Skin of body (tissue), 2 donors: ENCODE results near the gene ADIPOQ. TPM values are rescaled to one million over a fixed set of nuclear protein-coding genes. Genes with fewer than 3 reads are reported as not detected.
"Not testable (repeated sequence)": the region's sequence is repeated elsewhere in the genome, so short reads cannot be mapped to it uniquely, and the experiment has no call there.

Source experiments
- DNase-seq: peaks from one replicate; lab custom pipeline; 2025; lab: John Stamatoyannopoulos, UW
- total RNA-seq: library from RNA; depleted of rRNA; stranded (reverse); fragments of >200 nt; gene quantifications from one replicate; pipeline ENCODE4 v1.2.3, GENCODE V29; 2014

The ADIPOQ gene
- total RNA-seq, 1 donor from 2014 or later: 86.7 TPM

DNA sequence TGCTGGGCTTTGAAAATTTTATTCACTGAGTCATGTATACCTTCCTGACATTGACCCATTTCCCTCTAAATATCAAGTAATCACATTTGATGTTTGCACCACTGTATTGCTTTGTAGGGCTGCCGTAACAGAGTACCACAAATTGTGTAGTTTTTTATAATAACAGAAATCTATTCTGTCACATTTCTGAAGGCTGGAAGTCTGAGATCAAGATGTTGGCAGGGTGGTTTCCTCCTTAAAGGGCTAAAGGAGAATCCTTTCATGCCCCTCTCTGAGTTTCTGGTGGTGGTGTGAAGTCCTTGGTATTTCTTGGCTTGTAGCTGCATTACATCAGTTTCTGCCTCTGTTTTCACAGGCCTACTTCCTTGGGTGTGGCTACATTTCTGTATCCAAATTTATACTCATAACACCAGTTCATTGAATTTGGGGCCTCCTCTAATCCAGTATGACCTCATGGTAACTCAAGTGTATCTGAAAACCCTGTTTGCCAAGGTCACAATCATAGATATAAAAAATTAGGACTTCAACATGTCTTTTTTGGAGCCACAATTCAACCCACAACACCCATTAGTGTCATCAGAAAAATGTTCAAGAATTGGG lies 58.7 kb downstream of the ADIPOQ start:
- DNase-seq: no peak

DNA sequence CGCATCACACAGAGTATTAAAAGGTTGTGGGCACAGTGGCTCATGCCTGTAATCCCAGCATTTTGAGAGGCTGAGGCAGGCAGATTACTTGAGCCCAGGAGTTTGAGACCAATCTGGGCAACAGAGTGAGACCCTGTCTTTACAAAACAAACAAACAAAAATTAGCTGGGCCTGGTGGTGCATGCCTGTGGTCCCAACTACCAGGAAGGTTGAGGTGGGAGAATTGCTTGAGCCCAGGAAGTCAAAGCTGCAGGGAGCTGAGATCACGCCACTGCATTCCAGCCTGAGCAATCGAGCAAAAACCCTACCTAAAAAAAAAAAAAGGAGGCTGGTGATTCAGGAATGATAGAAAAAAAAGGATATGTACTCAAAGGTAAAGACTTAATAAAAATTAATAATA lies 59.6 kb downstream of the ADIPOQ start:
- no peak for DNase-seq

DNA sequence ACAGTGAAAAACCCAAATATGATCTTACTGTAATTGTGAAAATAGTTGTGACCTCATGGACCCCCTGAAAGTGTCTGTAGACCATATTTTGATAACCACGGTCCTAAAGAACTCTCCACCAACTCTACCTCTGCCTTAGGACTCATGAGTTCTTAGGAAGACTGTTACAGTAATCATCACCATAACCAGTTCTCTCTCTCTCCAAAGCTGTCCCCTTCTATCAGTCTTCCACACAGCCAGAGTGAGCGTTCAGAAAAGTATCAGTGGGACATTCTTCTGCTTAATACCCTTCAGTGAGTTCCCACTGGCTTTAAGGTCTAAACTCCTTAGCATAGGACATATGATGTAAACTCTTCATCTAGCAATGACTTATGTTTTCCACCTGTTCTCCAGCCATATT lies 60.2 kb downstream of the ADIPOQ start:
- no peak for DNase-seq

DNA sequence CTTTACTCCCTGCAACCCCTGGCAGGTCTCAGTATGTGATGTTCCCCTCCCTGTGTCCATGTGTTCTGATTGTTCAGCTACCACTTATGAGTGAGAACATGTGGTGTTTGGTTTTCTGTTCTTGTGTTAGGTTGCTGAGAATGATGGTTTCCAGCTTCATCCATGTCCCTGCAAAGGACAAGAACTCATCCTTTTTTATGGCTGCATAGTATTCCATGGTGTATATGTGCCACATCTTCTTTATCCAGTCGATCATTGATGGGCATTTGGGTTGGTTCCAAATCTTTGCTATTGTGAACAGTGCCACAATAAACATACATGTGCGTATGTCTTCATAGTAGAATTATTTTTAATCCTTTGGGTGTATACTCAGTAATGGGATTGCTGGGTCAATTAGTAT lies 61.2 kb downstream of the ADIPOQ start:
- not testable (repeated sequence) for DNase-seq

DNA sequence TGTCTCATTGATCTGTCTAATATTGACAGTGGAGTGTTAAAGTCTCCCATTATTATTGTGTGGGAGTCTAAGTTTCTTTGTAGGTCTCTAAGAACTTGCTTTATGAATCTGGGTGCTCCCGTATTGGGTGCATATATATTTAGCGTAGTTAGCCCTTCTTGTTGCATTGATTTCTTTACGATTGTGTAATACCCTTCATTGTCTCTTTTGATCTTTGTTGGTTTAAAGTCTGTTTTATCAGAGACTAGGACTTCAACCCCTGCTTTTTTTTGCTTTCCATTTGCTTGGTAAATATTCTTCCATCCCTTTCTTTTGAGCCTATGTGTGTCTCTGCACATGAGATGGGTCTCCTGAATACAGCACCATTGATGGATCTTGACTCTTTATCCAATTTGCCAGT lies 64.6 kb downstream of the ADIPOQ start:
- DNase-seq: not testable (repeated sequence)

Other genes with a start within 250 kb of the ADIPOQ start
- gene AHSG, start 229.7 kb upstream of the ADIPOQ start, total RNA-seq: not detected
- gene FETUB, start 202.3 kb upstream of the ADIPOQ start, total RNA-seq: 0.49 TPM
- gene HRG, start 176.7 kb upstream of the ADIPOQ start, total RNA-seq: not detected
- not detected for gene KNG1, start 125.4 kb upstream of the ADIPOQ start, total RNA-seq
- 496 TPM for gene EIF4A2, start 59.1 kb upstream of the ADIPOQ start, total RNA-seq
- gene RFC4, start 36.2 kb upstream of the ADIPOQ start, total RNA-seq: 18.7 TPM
- gene ST6GAL1, start 87.8 kb downstream of the ADIPOQ start, total RNA-seq: 16.7 TPM